ENCODE data around the gene NEURL1B.

Gene NEURL1B

DNA sequence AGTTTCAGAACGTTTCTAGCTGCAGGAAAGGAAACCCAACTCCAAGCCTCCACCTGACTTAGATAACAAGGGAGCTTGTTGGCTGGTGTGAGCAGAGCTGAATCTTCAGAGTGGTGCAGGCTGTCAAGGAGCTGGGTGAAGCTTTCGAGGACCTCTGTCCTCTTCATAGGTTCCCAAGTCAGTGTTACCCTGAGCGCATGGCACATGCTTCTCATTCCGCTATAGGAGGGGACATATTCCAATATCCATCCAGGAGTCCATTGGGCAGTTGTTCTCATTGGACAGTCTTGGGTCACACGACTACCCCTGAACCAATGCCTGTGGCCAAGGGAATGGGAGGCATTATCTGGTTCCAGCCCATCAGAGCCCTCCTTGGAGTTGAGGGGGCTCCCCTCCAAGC lies 79.6 kb downstream of the NEURL1B start:
- DNase-seq, result no peak

DNA sequence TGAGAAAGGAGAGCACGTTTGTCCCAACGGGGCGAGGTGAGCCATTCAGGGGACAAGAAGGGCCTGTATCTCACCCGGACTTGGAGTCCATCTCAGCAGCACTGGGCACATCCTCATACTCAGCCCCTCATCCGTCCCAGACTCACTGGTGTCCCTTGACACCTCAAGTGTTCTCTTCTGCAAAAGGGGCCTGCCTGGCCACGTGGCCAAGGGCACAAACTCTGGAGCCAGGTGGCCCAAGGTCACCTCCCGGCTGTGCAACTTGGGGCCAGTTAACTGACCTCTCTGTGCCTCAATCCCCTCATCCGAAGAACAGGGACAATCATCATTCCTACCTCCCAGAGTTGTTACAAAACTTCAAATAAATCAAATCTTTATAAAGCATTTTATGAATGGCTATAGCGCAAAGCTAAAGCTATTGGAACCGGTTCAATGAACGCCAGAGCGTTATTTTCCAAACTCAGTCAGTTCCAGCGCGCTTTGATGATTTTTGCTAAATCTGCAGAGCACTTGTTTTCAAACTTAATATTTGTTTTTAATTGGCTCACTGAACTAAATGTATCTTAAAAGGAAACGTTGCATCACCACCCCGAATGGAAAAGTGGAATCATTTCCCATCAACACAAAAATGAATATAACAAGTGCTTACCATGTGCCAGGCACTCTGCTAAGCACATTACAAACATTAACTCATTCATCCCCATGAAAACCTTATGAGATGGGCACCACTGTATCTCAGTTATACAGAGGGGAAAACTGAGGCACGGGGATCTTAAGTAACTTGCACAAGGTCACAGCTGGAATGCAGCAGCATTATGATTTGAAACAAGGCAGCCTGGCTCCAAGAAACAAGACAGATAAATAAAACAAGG lies 80.6 kb downstream of the NEURL1B start:
- no peak for DNase-seq

DNA sequence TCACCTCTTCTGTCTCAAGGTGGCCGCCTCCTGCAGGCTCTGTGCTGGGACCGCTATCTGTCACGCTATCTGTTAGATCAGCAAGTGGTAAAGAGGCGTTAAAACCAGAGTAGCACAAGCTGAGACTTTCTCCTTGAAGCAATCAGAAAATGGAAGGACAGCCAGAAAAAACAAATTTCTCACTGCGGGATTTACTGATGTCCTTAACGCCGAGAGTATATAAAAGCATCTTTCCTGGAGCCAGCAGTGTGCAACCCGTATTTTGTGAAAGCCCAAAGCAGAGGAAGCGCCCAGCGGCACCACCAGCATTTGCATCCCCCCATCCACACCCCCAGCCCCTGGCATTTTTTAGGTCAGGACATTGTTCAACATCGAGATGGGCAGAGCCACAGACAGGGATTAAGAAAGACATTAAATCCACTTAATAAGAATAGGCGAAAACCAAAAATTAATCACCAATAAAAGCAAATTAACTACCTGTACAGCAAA lies 81.3 kb downstream of the NEURL1B start:
- DNase-seq, result no peak

DNA sequence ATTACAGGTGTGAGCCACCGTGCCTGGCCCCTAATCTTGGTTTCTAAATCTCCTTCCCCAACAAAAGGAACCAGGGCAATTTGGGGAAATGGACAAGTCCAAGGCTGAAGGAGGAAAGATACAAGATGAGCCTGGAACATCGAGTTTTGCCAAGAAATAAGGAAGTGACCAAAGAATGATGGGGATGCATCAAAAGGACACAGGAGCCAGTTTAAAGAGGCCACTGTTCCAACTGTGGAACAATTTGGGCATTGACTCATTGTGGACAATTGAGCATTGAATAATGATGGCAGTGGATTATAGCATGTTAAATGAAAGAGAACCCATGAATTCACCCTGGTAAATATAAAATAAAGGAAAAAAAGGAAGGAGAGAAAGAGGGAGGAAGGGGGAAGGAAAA lies 82.4 kb downstream of the NEURL1B start:
- DNase-seq, result no peak

DNA sequence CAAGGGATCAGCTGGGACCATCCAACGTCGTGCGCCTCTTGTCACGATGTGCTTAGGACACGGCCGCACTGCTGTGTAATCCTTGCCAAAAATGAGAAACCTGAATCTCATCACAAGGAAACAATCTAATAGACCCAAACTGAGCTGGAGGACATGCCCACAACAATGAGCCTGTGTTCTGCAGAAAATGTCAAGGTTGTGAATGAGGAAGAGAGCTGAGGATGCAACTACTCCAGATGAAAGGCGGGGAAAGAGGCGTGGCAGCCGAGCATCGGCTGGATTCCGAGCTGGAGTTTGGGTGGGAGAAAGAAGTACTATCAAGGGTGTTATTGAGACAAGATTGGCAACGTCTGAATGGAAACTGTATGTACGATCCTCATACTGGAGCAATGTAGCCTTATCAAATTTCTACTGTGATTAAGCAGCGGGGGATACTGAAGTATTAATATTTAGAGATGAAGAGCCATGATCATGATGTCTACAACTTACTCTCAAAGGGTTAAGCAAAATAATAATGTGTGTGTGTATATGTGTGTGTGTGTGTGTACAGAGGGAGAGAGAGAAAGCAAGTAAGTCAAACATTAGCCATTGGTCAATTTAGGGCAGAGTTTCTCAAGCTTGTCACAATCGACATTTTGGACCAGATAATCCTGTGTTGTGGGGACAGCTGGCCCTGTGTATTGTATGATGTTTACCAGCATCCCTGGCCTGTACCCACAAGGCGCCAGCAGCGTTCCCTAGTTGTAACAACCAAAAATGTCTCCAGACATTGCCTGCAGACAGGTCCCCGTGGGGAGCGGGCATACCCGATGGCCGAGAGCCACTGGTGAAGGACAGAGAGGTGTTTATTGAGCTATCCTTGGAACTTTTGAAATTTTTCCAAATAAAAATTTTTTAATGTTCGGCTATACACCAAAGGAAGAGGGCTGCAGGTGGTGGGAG lies 83.5 kb downstream of the NEURL1B start:
- DNase-seq, result no peak

DNA sequence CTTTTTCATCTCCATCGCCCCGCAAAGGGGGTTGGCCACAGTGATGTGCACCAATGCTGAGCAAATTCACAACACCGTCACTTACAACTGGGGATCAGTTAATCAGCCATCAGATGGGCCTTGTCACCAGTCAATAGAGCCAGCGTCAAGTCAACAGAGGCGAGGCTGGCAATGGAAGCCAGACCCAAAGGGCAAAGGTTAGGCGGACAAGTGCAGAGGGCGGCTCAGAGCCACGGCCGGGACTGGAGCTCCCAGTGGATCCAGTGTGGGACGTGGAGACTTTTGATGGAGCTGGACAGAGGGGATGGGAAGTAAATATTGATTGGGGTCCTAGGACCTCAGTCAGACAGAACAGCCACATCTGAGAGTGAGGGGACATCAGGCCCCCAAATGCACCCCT lies 84.2 kb downstream of the NEURL1B start:
- DNase-seq, result no peak

DNA sequence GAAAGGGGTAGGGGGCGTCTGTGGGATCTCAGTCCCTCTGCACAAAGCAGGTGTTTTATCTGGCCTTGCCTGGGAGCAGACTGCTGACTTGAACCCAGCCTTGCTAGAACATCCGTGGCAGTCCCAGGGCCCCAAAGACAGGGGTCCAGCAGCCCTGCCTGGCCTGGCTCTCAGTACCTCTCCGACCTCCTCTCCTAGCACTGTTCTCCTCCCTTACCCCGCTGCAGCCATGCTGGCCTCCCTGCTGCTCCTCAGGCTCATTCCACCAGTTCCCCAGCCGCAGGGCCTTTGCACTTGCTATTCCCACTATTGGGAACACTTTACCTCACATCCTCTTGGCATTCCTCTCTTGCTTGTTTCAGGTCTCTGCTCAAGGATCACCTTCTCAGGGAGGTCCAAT lies 84.7 kb downstream of the NEURL1B start:
- DNase-seq, result no peak

DNA sequence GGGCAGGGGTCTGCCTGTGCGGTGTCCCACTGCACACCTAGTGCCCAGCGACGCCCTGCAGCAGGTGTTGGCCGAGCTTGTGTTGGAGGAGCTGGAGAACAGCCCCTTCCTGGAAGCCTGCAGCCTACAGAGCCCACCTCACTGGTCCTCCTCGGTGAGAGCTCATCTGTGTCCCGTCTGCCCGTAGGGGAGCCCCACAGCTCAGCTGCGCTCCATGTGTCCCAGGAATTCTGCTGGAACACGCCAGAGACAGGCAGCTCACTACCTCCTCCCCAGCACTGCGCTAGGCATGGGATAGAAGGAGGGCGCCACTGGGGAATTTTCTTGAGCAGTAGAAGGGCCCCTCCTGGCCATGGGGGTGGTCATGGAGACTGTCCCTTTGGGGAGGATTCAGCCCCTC lies 85.9 kb downstream of the NEURL1B start:
- no peak for DNase-seq

DNA sequence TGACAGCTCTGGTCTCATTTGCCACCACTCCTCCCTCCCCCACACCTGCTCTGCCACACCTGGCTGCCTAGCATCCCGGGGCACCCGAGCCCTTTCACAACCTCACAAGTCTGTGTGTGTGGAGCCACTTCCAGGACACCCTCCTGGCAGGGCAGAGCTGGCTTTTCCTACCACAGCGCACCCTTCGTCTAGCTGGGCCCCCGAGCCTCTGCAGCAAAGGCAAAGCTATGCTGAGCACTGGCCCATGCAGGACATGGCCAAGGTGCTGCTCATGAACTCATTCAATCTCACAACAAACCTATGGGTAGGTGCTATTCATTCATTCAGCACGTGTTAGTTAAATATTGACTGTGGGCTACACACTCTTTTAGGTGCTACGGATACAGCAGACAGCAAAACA lies 86.5 kb downstream of the NEURL1B start:
- no peak for DNase-seq

DNA sequence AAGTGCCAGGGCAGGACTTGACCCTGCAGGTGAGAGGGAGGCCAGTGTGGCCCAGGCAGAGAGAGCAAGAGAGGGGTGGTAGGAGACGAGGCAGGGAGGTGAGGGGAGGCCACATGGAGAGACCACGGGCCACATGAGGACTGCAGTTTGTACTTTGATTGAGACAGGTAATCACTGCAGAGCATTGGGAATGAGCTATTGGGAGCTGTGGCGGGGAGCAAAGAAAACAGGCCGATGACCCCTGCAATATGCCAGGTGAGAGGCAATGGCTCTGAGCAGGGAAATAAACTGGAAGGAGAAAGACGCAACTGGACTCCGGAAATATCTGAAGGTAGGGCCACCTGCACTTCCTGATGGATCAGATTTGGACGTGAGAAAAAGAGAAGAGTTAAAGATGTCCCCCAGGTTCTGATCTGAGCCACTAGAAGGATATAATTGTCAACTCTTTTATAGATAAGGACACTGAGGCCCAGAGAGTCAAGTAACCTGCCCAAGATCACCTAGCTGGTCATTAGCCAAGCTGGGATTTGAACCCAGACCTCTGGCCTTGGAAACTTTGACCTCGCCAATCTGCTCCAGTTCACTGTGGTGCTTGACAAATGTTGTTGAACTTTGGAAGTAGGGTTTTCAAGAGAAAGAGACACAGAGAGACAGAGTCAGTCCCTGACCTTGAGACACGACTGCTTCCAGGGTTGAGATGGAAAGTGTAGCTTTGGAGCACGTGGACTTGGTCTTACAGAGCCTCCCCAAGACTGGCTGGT lies 87.6 kb downstream of the NEURL1B start:
- DNase-seq, result no peak

DNA sequence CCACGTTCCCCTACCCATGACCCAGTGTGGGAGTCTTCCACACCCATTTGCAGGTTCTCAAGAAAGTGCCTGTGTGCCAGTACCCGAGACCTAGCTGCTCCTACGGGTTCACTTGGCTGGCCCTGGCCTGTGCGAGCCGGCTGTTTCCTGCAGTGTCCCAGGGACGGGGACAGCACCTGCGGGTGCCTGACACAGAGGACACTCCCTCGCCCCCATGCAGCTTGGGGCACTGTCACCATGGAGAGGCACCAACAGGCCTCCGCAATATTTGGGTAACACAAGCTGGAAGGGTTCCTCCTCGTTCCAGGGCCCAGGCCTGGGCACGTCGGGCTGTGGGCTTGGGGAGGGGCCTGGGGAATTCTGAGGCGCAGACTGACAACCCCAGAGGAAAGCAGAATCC lies 88.5 kb downstream of the NEURL1B start:
- no peak for DNase-seq

DNA sequence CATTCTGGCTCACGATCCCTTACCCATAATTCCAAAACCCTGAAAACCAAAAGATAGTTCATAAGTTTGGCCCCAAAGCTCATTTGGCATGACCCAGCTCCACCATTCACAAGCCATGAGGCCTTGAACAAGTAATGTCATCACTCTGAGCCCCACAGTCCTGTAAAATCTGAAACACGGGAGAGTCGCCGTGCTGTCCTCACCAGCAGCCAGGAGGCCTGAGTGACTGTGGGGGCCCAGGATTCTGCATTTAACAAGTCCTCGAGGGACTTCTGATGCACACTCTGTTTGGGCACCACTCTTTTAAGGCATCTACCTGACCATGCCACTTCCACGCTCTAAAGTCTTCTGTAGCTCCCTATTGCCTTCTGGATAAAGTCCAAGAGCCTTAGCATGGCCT lies 89.2 kb downstream of the NEURL1B start:
- DNase-seq, result no peak

DNA sequence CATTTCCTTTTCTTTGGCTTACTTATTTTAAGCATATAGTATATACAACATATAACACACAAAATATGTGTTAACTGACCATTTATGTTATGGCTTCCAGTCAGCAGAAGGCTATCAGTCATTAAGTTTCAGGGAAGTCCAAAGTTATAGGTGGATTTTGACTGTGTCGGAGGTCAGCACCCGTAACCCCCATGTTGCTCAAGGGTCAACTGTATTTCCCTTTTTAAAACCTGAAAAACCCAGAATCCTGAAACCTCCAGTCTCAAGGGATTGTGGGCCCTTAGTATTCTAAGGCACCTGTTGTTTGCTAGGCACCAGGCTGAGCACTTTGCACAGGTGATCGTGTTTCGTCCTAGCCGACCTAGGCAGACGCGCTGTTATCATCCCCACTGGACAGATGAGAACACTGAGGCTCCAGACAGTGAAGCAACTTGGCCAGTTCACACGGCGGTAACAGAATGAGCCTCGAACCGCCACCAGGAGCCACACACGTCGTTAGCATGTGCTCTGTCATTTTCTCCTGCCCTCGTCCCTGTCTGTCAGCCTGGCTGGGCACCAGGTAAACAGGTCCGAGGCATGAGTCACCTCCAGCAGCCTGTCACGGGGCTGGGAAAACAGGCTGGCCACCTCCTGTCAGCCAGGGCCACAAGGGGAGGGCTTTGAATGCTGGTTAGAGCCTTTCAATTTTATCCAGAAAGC lies 90.1 kb downstream of the NEURL1B start:
- DNase-seq, result no peak

DNA sequence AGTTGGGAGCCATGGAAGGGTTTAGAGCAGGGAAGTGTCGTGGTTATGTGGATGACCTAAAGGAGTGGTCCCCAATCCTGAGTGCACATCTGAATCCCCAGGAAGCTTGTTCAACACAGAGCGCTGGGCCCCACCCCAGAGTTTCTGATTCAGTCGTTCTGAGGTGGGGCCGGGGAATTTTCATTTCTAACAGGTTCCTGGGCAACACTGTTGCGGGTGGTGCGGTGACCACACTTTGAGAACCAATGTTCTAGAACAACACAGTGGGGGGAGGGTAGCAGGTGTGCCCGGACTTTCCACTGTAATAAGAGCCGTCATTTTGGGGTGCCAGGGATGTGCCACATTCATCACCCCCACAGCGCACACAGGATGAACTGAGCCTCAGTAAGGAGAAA lies 90.6 kb downstream of the NEURL1B start:
- no peak for DNase-seq

DNA sequence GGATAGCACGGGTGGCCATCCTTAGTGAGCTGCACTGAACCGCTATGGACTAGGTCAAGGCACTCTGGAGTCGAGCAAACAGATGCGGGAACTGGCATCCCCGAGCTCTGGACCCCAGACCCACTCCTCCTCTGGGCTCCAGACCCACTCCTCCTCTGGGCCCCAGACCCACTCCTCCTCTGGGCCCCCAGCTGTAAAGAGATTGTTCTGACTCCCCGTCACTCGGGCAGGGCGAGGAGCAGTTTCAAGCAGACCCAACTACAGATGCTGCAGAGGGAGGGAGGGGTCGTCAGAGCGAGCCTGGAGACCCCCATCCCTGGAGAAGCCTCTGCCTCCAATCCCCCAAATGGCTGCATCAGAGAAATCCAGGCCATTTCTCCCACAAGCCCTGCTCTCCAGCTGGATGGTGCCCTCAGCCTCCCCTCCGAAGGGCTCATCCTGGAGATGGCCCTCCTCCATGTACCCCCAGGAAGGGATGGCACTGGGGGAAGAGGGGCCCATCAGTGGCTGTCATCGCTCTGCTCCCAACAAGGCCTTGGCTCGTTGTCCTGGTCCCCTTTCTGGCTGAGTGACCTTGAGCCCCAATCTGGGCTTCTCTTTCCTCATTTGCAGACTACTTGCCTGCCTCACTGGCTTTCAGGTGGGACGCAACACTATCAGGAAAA lies 91.3 kb downstream of the NEURL1B start:
- no peak for DNase-seq

DNA sequence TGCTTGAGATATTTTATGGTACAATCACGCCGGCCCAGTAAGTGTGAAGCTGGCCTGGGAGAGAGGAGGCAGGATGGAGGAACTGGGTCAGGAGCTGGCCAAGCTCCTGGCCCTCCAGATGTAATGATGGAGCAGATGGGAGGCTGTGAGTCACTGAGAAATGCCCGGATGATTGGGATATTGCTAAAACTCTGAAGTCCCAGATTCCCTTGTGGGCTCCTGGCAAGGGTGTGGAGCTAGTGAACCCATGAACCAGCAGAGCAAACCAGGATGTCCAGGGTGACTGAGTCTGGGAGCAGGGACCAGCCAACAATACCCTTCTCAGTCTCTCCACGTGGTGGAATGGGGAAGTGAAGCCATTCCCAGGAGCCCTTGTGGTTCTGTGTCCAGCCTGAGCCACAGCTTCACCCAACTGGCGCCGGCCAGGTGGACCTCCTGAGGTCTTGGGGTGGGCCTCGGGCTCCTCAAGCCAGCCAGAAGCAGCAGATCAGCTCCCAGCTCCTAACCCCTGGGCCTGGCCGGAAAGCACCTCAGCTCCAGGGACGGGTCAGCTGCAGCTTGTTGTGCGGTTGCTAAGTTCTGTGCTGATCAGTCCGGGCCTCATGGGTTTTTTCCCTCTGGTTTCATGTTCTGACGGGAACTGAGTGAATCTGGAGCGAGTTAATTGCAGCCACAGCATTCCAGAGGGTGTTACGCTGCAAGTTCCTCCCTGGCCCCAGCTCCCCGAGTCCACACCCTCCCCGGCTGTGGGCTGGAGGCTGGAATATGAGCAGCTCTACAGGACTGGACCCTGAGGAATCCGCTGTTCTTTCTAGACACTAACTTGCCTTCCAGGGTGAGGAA lies 92.3 kb downstream of the NEURL1B start:
- DNase-seq, result no peak

DNA sequence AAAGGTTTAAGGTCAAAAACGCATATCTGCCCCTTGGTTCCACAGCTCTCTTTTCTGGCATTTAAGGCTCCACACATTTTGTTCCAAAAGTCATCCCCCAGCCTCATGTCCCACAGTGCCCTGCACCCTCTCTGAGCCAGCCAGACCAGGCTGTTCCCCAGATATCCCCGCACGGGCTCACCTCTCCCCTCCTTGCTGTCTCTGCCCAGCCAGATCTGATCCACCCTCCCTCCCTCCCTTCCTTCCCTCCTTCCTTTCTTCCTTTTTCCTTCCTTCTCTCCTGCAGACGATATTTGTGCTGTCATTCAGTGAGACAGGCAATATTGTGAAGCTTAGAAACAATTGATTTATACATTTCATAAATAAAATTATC lies 92.9 kb downstream of the NEURL1B start:
- DNase-seq, result no peak

DNA sequence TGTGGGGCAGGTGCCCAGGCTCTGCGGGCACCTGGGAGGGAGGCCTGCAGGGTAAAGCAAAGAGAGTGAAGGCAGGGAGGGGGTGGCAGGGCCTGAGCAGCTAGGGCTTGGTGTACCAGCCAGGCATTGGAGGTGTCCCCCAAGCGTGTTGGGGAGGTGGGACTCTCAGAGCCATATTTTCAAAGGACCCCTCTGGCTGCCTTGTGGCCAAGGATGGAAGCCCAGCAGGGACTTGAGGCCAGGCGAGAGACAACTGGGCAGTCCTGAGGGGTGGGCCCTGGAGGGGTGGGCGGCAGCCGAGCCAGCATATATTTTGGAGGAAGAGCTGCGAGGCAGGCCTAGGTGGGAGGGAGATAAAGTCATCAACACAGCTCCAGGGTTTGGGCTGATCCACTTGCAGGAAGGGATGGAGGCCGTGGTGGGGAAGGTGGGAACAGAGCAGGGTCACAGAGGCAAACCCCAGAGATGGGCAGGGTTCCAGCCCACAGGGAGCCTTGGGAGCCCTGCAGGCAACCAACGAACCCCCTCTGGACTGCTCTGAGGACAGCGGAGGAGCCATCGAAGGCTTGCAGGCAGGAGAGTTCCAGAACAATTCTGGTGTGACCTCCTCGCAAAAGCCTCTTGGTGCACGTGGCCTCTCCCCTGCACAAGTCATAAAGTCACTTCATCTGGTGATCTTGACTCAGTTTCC lies 94.2 kb downstream of the NEURL1B start:
- no peak for DNase-seq

DNA sequence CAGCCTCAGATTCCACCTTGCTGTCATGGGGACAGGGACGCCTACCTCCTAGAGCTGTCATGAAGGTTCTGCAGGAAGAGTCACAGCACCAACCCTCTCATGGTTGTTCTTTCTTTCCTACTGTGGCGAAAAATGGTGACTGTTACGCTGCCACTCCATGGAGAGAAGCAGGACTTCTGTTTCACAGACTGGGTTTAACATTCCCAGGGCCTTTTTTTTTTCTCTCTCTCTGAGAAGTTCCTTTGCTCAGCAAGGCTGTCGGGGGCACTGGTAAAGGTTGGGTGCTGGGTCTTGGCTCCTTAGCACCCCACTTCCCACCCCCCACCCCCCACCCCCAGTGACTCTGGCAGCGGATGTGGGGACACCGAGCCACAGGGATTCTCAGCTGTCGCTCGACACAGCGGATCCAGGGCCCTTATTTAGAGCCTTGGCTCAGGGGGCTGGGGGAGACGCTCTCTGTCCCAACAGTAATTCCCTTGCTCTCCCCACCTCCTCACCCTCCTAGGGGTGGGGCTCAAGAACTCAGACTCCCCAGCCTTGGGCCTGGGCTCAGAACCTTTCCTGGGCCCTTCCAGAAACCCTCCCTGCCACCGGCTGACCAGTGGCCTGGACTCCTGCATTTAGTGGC lies 95.6 kb downstream of the NEURL1B start:
- DNase-seq, result no peak

DNA sequence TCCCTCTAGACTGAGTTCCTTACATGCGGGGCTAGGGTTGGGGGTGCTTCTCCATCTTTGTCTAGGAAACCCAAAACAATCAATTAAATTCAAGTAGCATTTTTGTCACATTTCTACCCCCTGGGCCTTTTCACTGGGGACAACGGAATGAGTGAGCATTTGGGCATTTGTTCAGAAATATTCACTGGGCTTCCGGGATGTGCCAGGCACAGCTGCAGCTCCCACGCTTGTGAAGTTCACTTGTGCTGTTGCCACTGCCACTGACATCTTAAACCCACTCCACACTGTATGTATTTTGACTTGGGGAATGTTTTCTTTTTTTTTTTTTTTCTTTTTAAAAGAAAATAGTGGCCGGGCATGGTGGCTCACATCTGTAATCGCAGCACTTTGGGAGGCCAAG lies 98.3 kb downstream of the NEURL1B start:
- no peak for DNase-seq
